Measurements from ENCODE around the gene PPP1R8.
A peak's percentile ranks its signal among the peaks of the same experiment; 100 is the strongest.

Gene PPP1R8

GRCh38 chr1:27886353-27886679 is 55.7 kb downstream of the PPP1R8 start:
- H3K4me3 ChIP-seq (ENCODE audit: low read depth, low read length), result no peak overlapping the region
- no peak for DNase-seq (ENCODE audit: low read depth)
- no peak for TF ChIP-seq CTCF (IDR thresholded peaks at IDR 0.05; ENCODE audit: low read depth, low read length, missing control alignments)

GRCh38 chr1:27886744-27887143 is 56.2 kb downstream of the PPP1R8 start:
- no peak for TF ChIP-seq CTCF (IDR thresholded peaks at IDR 0.05; ENCODE audit: low read depth, low read length, missing control alignments)
- no peak overlapping the region for H3K4me3 ChIP-seq (ENCODE audit: low read depth, low read length)
- no peak for DNase-seq (ENCODE audit: low read depth)

- no peak overlapping the region for H3K4me3 ChIP-seq (ENCODE audit: low read depth, low read length)
- DNase-seq (ENCODE audit: low read depth), result peak; percentile 77
- no peak for TF ChIP-seq CTCF (IDR thresholded peaks at IDR 0.05; ENCODE audit: low read depth, low read length, missing control alignments)
These were observed 56.8 kb downstream of the PPP1R8 start for GRCh38 chr1:27887215-27888021.

- no peak for TF ChIP-seq CTCF (IDR thresholded peaks at IDR 0.05; ENCODE audit: low read depth, low read length, missing control alignments)
- H3K4me3 ChIP-seq (ENCODE audit: low read depth, low read length), result no peak overlapping the region
- DNase-seq (ENCODE audit: low read depth), result no peak
These were observed 58.9 kb downstream of the PPP1R8 start for GRCh38 chr1:27889506-27889905.

- peak; percentile 85 for DNase-seq (ENCODE audit: low read depth)
- no peak overlapping the region; the same call in 1 of the 2 replicates for H3K4me3 ChIP-seq (ENCODE audit: low read depth, low read length)
- peak; percentile 47 for TF ChIP-seq CTCF (IDR thresholded peaks at IDR 0.05; ENCODE audit: low read depth, low read length, missing control alignments)
These were observed 60.8 kb downstream of the PPP1R8 start for GRCh38 chr1:27891196-27891889.

- H3K4me3 ChIP-seq (ENCODE audit: low read depth, low read length), result no peak overlapping the region
- DNase-seq (ENCODE audit: low read depth), result no peak
- TF ChIP-seq CTCF (IDR thresholded peaks at IDR 0.05; ENCODE audit: low read depth, low read length, missing control alignments), result no peak
These were observed 63.9 kb downstream of the PPP1R8 start for GRCh38 chr1:27894521-27894920.
